Nephron progenitor cell (in vitro differentiated cells): ENCODE results near the gene RHOF.
"Not testable (repeated sequence)": the region's sequence is repeated elsewhere in the genome, so short reads cannot be mapped to it uniquely, and the experiment has no call there.

Experiments
- DNase-seq: peaks from one replicate; pipeline ENCODE4 v3.0.0; 2021
- H3K27ac Mint-ChIP-seq: 2 replicates; pipeline ENCODE4 v1.8.0; 2021; ENCODE audit warnings: mild to moderate bottlenecking, moderate library complexity, mixed read lengths
- H3K27me3 Mint-ChIP-seq: 2 replicates; pipeline ENCODE4 v1.8.0; 2021; ENCODE audit warnings: mild to moderate bottlenecking, low read depth, mixed read lengths; ENCODE audit not compliant: poor library complexity
- H3K36me3 Mint-ChIP-seq: 2 replicates; pipeline ENCODE4 v1.8.0; 2021; ENCODE audit warnings: low read depth, mixed read lengths
- H3K4me1 Mint-ChIP-seq: 2 replicates; pipeline ENCODE4 v1.8.0; 2021; ENCODE audit warnings: mixed read lengths
- H3K4me3 Mint-ChIP-seq: 2 replicates; pipeline ENCODE4 v1.8.0; 2021; ENCODE audit warnings: mild to moderate bottlenecking, moderate library complexity, mixed read lengths
- H3K9me3 Mint-ChIP-seq: 2 replicates; pipeline ENCODE4 v1.8.0; 2021; ENCODE audit warnings: mild to moderate bottlenecking, moderate library complexity, mixed read lengths
- TF ChIP-seq, protein P1 (sequence below): fragments of 200-600 bp; sonication (generic); IDR thresholded peaks from 2 replicates; pipeline ENCODE4 v1.5.0; 2021; ENCODE audit warnings: antibody characterized with exemption

The RHOF gene

GRCh38 chr12:121764808-121765207 lies 28.7 kb downstream of the RHOF start:
- TF ChIP-seq, protein P1, sequence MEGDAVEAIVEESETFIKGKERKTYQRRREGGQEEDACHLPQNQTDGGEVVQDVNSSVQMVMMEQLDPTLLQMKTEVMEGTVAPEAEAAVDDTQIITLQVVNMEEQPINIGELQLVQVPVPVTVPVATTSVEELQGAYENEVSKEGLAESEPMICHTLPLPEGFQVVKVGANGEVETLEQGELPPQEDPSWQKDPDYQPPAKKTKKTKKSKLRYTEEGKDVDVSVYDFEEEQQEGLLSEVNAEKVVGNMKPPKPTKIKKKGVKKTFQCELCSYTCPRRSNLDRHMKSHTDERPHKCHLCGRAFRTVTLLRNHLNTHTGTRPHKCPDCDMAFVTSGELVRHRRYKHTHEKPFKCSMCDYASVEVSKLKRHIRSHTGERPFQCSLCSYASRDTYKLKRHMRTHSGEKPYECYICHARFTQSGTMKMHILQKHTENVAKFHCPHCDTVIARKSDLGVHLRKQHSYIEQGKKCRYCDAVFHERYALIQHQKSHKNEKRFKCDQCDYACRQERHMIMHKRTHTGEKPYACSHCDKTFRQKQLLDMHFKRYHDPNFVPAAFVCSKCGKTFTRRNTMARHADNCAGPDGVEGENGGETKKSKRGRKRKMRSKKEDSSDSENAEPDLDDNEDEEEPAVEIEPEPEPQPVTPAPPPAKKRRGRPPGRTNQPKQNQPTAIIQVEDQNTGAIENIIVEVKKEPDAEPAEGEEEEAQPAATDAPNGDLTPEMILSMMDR: no peak
- no peak overlapping the region for H3K4me3 Mint-ChIP-seq
- peaks cover 8% of the 10 kb centered on the region for H3K36me3 Mint-ChIP-seq
- no peak overlapping the region for H3K27ac Mint-ChIP-seq
- H3K27me3 Mint-ChIP-seq: no peaks in the 10 kb centered on the region
- H3K4me1 Mint-ChIP-seq: peaks cover 50% of the 10 kb centered on the region
- no peaks in the 10 kb centered on the region for H3K9me3 Mint-ChIP-seq
- no peak for DNase-seq

DNA sequence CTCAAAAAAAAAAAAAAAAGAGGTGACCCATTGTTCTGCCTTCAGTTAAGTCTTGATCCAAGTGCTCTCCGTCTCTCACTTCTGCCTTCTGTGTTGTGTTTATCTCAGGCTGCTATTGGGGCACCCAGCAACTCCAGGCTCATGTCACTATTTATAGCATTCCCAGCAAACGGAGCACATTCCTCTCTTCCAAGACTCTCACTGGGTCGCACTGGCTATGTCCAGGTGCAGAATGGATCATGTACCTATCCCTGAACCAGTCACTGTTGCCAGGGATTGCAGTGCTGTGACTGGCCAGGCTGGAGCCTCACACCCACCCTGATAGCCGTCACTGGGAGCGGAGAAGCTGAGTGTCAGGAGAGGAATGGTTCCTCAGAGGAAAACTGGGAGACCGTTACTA lies 31.2 kb downstream of the RHOF start:
- no peak for DNase-seq
- TF ChIP-seq, protein P1: no peak
- H3K27ac Mint-ChIP-seq: peak overlapping the region; percentile 27
- no peaks in the 10 kb centered on the region for H3K27me3 Mint-ChIP-seq
- H3K4me3 Mint-ChIP-seq: no peak overlapping the region
- H3K9me3 Mint-ChIP-seq: no peaks in the 10 kb centered on the region
- H3K4me1 Mint-ChIP-seq: peaks cover 33% of the 10 kb centered on the region
- peaks cover 17% of the 10 kb centered on the region for H3K36me3 Mint-ChIP-seq

DNA sequence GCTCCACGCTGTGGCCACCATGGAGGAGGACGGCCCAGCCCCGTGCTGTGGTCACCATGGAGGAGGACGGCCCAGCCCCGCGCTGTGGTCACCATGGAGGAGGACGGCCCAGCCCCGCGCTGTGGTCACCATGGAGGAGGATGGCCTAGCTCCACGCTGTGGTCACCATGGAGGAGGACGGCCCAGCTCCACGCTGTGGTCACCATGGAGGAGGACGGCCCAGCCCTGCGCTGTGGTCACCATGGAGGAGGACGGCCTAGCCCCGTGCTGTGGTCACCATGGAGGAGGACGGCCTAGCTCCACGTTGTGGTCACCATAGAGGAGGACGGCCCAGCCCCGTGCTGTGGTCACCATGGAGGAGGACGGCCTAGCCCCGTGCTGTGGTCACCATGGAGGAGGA lies 35.0 kb downstream of the RHOF start:
- H3K27ac Mint-ChIP-seq: peak overlapping the region; percentile 57
- not testable (repeated sequence) for H3K4me3 Mint-ChIP-seq, DNase-seq

GRCh38 chr12:121755591-121755990 lies 37.9 kb downstream of the RHOF start:
- H3K4me1 Mint-ChIP-seq: peaks cover 3% of the 10 kb centered on the region
- H3K27me3 Mint-ChIP-seq: no peaks in the 10 kb centered on the region
- TF ChIP-seq, protein P1: no peak
- peaks cover 16% of the 10 kb centered on the region for H3K36me3 Mint-ChIP-seq
- DNase-seq: no peak
- H3K9me3 Mint-ChIP-seq: no peaks in the 10 kb centered on the region
- no peak overlapping the region for H3K27ac Mint-ChIP-seq
- no peak overlapping the region for H3K4me3 Mint-ChIP-seq

More for the DNA sequence above, 35.0 kb downstream of the RHOF start:
- not testable (repeated sequence) for H3K9me3 Mint-ChIP-seq, H3K27me3 Mint-ChIP-seq
- H3K36me3 Mint-ChIP-seq: peaks cover 21% of the 10 kb centered on the region
- H3K4me1 Mint-ChIP-seq: peaks cover 20% of the 10 kb centered on the region

GRCh38 chr12:121754836-121755235 lies 38.7 kb downstream of the RHOF start:
- H3K36me3 Mint-ChIP-seq: peaks cover 13% of the 10 kb centered on the region
- H3K4me3 Mint-ChIP-seq: no peak overlapping the region
- peak overlapping the region; percentile 58 for H3K27ac Mint-ChIP-seq
- H3K4me1 Mint-ChIP-seq: peaks cover 3% of the 10 kb centered on the region
- H3K27me3 Mint-ChIP-seq: no peaks in the 10 kb centered on the region
- TF ChIP-seq, protein P1: no peak
- no peaks in the 10 kb centered on the region for H3K9me3 Mint-ChIP-seq
- DNase-seq: no peak

GRCh38 chr12:121753844-121754264 lies 39.6 kb downstream of the RHOF start:
- no peak for DNase-seq
- TF ChIP-seq, protein P1: no peak
- H3K4me3 Mint-ChIP-seq: no peak overlapping the region
- peaks cover 8% of the 10 kb centered on the region for H3K4me1 Mint-ChIP-seq
- no peaks in the 10 kb centered on the region for H3K9me3 Mint-ChIP-seq
- H3K27me3 Mint-ChIP-seq: no peaks in the 10 kb centered on the region
- H3K36me3 Mint-ChIP-seq: peaks cover 8% of the 10 kb centered on the region
- no peak overlapping the region for H3K27ac Mint-ChIP-seq
